Lung (tissue), 12 donors: Measurements from ENCODE around the gene BIRC7. TPM values are rescaled to one million over a fixed set of nuclear protein-coding genes. Genes with fewer than 3 reads are reported as not detected.
A peak's percentile ranks its signal among the peaks of the same experiment; 100 is the strongest.

Experiments
- ATAC-seq: fragments of 200-7000 bp; cut with Tn5 transposase; one replicate; pipeline ENCODE4 v1.9.1; 2020; ENCODE audit warnings: moderate number of reproducible peaks; ENCODE audit not compliant: insufficient read depth, low FRiP score
- DNase-seq, 3 donors: peaks; one replicate each; pipeline ENCODE4 v3.0.0-alpha.2; 2013 to 2017
- H3K27ac ChIP-seq, 2 donors: one replicate each; pipeline ENCODE4 v1.5.1; 2013; ENCODE audit warnings: mild to moderate bottlenecking in 2 of 2, moderate library complexity in 2 of 2, control low read depth in 1 of 2, inconsistent platforms in 1 of 2, low read depth in 1 of 2, low read length in 1 of 2
- H3K27me3 ChIP-seq, 3 donors: one replicate each; pipeline ENCODE4 v1.5.1; 2013; ENCODE audit warnings: low read length in 2 of 3; ENCODE audit not compliant: control insufficient read depth in 3 of 3, insufficient read depth in 3 of 3
- H3K36me3 ChIP-seq, 4 donors: one replicate each; pipeline ENCODE4 v1.5.1; 2013; ENCODE audit warnings: low read length in 4 of 4, mild to moderate bottlenecking in 1 of 4, moderate library complexity in 1 of 4; ENCODE audit not compliant: control insufficient read depth in 4 of 4, insufficient read depth in 4 of 4
- H3K4me1 ChIP-seq, 5 donors: one replicate each; pipeline ENCODE4 v1.5.1; 2013; ENCODE audit warnings: low read length in 5 of 5, mild to moderate bottlenecking in 2 of 5, moderate library complexity in 1 of 5; ENCODE audit not compliant: control insufficient read depth in 5 of 5, insufficient read depth in 5 of 5
- H3K4me3 ChIP-seq: one replicate; pipeline ENCODE4 v1.5.1; 2013; ENCODE audit warnings: mild to moderate bottlenecking, control low read depth, moderate library complexity
- H3K9ac ChIP-seq, 2 donors: one replicate each; pipeline ENCODE4 v1.5.1; 2013; ENCODE audit warnings: low read length in 2 of 2, control low read depth in 1 of 2; ENCODE audit not compliant: insufficient read depth in 1 of 2
- H3K9me3 ChIP-seq, 4 donors: one replicate each; pipeline ENCODE4 v1.5.1; 2013; ENCODE audit warnings: low read length in 3 of 4, mild to moderate bottlenecking in 1 of 4, moderate library complexity in 1 of 4; ENCODE audit not compliant: control insufficient read depth in 4 of 4, insufficient read depth in 3 of 4
- CTCF ChIP-seq: IDR thresholded peaks from 2 replicates; pipeline ENCODE4 v1.5.1; 2012; ENCODE audit warnings: mild to moderate bottlenecking; ENCODE audit errors: control extremely low read depth, extremely low read depth
- WGBS, 2 donors: extraction: QIAGEN DNeasy Blood & Tissue Kit; methylation state at CpG; one replicate each; pipeline ENCODE4 v1.1.7; 2013; 5-methylcytosine and 5-hydroxymethylcytosine counted together
- polyA plus RNA-seq, 2 donors: library from polyadenylated mRNA; stranded (reverse); fragments of 200-250 nt; gene quantifications; one replicate each; pipeline ENCODE4 v1.2.1, GENCODE V29; 2013
- total RNA-seq, 2 donors: library from RNA; depleted of rRNA in 1 of 2; stranded (reverse); fragments of >200 nt in 1 of 2; gene quantifications; one replicate each; pipeline ENCODE4 v1.2.1, GENCODE V29; 2014 to 2021
- donor health status: control.
- donor health status: control.
- donor health status: Bipolar disorder and iron deficiency.
- donor health status: healthy.
- donor health status: DM: yes; HTN: yes; CAD: no.

Gene BIRC7
- total and polyA plus RNA-seq, 4 donors, result 0.57 to 1.2 (median 0.71) TPM; not detected in 1

- DNase-seq, result peak in 2 of 3 donors; percentile 57 to 58
- TF ChIP-seq CTCF, result no peak
- ATAC-seq, result no peak
- peaks cover 0 to 3% (median 0%) of the 10 kb centered on the region in 4 donors for H3K9me3 ChIP-seq
- peaks cover 0 to 5% (median 0%) of the 10 kb centered on the region in 3 donors for H3K27me3 ChIP-seq
- peaks cover under 1 to 16% (median 7%) of the 10 kb centered on the region in 4 donors for H3K36me3 ChIP-seq
- H3K4me1 ChIP-seq, result peaks cover 5 to 18% (median 6%) of the 10 kb centered on the region in 5 donors
- no peak overlapping the region for H3K27ac ChIP-seq
- 78 to 92% methylated on average over 7 of the region's 7 CpGs for WGBS, 2 donors
- peak overlapping the region in 1 of 2 donors; percentile 6 for H3K9ac ChIP-seq
- H3K4me3 ChIP-seq, result no peak overlapping the region
These were observed 18.0 kb upstream of the BIRC7 start for GRCh38 chr20:63217706-63218105.

GRCh38 chr20:63218701-63219446, 16.8 kb upstream of the BIRC7 start:
- H3K36me3 ChIP-seq, result peaks cover 0 to 7% (median 3%) of the 10 kb centered on the region in 4 donors
- H3K4me1 ChIP-seq, result peaks cover 4 to 18% (median 5%) of the 10 kb centered on the region in 5 donors
- DNase-seq (no peak), ATAC-seq (no peak)
- H3K27me3 ChIP-seq, result peaks cover 0 to 5% (median 0%) of the 10 kb centered on the region in 3 donors
- H3K27ac ChIP-seq, result no peak overlapping the region
- H3K9ac ChIP-seq, result no peak overlapping the region
- no peak for TF ChIP-seq CTCF
- 79 to 88% methylated on average over 13 of the region's 13 CpGs for WGBS, 2 donors
- no peak overlapping the region for H3K4me3 ChIP-seq
- H3K9me3 ChIP-seq, result peaks cover 0 to 3% (median 0%) of the 10 kb centered on the region in 4 donors

- no peak overlapping the region for H3K9ac ChIP-seq
- WGBS, 2 donors, result 80 to 85% methylated on average over 8 of the region's 8 CpGs
- H3K4me3 ChIP-seq, result no peak overlapping the region
- peaks cover 0 to 3% (median 0%) of the 10 kb centered on the region in 4 donors for H3K9me3 ChIP-seq
- H3K36me3 ChIP-seq, result peaks cover 0 to 5% (median 1%) of the 10 kb centered on the region in 4 donors
- ATAC-seq, result no peak
- no peak for TF ChIP-seq CTCF
- H3K4me1 ChIP-seq, result peaks cover 4 to 19% (median 5%) of the 10 kb centered on the region in 5 donors
- H3K27ac ChIP-seq, result no peak overlapping the region
- DNase-seq, result no peak
- H3K27me3 ChIP-seq, result peaks cover 0 to 5% (median 0%) of the 10 kb centered on the region in 3 donors
These were observed 16.3 kb upstream of the BIRC7 start for GRCh38 chr20:63219447-63219821.
